ENCODE measurements around the gene HOXD3.

- TF ChIP-seq POLR2AphosphoS5 (IDR thresholded peaks at IDR 0.05; ENCODE audit: borderline replicate concordance, low read depth, low read length) (no peak), EZH2 (IDR thresholded peaks at IDR 0.05) (no peak), FOXP2 (optimal IDR thresholded peaks at IDR 0.05; ENCODE audit: control extremely low read depth, extremely low read length, insufficient read depth) (no peak)
These were observed 1.1 kb downstream of the HOXD3 start for GRCh38 chr2:176158186-176158591.
